A204.1 (cell line): ENCODE measurements around the gene DHRS12.

Experiments used
- FAIRE-seq: peaks from 2 replicates; lab custom pipeline; 2012; peaks lifted over from hg19 to GRCh38; lab: Jason Lieb, UNC

DHRS12 gene

DNA sequence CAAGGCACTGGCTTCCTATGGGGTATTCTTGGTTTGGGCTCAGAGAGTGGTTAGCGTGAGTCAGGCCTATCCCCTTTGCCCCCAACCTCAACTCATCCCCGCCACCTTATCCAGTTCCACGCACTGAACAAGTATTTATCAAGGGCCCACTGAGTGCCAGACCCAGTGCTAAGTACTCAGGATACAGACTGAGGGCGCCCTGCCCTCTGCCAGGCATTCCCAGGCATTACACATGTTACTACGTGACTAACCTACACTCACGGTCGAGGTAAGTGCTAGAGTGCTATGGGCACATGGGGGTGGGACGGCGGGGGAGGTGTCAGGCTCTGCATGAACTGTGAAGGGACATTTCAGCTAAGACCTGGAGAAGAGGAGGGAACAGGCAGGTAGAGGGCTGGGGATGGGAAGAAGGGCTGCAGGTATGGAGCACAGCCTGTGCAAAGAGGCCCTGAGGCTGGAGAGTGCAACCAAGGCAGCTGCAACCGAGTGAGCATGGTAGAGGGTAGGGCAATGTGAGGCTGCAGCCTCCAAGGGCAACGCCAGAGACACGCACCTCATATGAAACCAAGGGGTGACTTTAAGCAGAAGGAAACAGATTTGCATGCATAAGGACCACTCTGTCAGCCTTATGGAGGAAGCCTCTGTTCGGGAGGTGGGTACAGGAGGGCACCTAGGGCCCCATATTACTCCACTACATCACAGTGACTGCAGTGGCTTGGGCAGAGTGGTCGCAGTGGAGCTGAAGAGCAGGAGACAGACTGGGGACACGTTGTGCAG, 22.5 kb downstream of the DHRS12 start:
- FAIRE-seq, result no peak

DNA sequence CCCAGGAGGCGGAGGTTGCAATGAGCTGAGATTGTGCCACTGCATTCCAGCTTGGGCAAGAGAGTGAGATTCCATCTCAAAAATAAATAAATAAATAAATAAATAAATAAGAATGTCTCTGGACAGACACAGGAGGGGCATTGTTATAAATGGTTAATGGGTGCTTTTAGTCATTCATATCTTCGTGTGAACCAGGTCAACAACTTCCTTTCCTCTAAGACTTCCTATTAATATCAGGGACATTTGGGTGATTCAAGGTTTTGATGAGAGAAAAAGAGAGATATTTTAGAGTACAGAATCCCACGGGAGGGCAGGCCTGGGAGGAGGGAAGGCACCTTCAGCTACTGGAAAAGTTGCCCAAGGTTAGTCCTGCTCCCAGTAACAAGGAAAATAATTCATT, 23.9 kb downstream of the DHRS12 start:
- no peak for FAIRE-seq

DNA sequence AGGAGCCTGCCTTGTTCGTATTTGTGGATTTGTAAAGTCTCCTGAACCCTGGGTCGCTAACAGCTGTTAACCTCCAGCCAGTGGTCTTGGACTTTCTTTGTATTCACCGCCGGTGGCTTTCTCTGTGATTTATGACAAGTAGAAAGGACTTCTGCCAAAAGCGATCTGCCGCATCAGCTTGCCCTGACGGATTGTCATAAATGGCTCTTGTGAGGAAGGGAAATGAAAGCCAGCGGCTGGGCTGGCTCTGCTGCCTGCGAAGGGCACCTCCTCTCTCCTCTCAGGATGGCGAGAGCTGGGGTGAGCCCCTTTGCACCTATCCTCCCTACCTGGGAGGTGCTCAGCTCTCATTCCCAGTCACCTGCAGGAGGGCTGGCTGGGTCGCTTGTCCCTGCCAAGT, 25.6 kb downstream of the DHRS12 start:
- no peak for FAIRE-seq

DNA sequence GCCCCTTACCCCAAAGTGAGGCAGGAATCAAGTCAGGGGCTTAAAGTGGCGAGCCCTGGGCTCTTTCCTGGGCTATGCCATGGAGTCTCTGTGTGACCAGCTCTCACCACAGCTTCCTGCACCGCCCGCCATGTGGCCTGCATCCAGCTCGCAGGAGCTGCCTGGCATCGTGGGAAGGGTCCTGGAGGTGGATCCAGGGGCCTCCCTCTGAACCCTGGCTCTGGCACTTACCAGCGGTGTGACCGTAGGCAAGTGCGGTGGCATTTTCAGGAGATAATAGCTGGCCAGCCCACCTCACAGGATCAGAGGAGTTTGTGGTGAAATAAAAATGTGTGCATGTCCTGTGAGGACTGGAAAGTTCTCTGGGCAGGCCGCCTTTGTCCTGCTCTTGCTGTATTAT, 26.0 kb downstream of the DHRS12 start:
- FAIRE-seq, result no peak

DNA sequence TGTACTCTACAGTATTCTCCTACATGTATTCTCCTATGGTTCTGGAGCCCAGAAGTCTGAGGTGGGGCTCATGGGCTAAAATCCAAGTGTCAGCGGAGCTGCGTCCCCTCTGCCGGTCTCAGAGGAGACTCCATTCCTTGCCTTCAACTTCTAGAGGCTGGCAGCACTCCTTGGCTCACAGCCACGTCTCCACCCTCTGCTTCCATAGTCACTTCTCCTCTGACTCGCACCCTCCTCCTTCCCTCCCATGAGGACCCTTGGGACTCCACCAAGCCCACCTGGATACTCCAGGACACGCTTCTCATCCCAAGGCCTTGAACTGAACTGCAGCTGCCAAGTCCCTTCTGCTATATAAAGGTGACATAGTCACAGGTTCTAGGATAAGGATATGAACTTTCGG, 27.8 kb downstream of the DHRS12 start:
- FAIRE-seq, result no peak

DNA sequence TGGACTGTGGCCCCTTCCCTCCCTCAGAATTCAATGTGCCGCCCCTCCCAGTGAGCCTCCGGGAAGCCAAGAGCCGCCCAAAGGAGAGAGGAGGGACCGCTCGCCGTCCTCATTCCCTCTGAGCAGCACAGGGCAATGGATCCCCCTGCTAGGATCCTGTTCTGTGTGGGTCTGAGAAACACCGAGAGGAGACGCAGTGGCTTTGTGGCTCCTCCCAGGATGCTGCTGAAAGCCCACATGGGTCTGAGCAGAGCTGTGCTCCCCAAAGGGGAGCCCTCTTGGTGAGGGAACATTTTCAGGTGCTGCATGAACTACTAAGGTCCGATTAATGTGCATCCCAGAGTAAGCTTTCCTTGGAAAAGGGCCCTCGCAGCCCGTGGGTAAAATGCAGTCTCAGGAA, 30.4 kb downstream of the DHRS12 start:
- FAIRE-seq, result no peak

DNA sequence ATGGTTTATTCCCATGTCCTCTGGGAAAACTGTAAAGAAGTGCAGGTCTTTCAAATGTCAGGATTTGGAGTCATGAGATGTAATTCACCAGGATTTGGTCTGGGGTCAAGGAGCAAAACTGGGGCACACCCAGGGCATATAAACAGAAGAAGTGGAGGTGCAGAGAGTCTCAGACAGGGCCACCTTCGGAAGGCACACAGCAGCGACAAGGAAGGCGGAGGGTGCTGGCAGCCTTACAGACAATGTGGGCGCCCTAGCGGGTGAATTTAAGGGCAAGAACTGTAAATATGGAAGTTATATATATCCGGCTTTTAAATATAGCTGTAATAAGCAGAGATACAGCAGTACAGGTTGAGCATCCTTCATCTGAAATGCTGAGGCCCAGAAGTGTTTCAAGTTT, 31.2 kb downstream of the DHRS12 start:
- no peak for FAIRE-seq

DNA sequence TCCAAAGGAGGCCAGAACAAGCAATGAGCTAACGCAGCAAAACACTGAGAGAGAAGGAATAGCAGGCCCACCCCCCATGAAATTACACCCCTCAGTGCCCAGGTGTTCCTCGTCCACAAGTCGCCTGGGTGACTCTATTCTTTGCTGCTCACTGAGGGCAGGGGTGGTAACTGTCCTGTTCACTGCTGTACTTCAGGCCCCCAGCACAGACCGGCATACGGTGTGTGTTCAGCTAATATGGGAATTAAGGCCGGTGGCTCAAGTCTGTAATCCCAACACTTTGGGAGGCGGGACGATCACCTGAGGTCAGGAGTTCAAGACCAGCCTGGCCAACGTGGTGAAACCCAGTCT, 31.9 kb downstream of the DHRS12 start:
- FAIRE-seq, result no peak

DNA sequence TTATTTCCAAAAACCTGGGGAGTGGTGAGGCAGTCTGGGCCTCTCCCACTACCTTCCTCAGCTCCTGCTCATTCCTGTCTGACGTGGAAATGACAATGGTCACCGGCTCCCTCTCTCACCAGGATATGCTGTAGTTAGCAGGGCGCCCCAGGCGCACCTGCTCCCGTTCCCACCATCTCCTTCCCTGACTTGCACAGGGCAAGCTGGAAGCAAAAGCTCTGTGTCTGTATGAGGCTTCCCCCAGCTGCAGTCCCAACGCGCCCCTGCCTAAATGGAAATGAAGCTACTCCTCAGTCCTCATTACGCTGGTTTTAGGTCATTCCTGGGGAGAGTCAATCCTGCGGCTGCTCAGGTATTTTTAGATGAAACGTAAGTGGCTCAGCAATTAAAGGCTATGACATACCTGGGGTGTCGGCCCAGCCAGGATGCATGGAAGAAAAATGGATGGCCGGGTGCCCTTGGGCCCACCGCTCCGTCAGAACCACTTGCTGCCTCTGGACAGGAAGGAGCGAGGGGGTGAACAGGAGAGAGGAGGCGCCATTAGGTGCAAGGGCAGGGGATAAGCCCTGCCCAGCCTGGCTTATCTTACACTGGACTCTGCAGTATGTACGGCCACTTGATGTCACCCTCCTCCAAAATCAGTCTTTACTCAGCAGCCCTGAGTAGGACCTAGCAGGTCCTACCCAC, 32.4 kb downstream of the DHRS12 start:
- no peak for FAIRE-seq

DNA sequence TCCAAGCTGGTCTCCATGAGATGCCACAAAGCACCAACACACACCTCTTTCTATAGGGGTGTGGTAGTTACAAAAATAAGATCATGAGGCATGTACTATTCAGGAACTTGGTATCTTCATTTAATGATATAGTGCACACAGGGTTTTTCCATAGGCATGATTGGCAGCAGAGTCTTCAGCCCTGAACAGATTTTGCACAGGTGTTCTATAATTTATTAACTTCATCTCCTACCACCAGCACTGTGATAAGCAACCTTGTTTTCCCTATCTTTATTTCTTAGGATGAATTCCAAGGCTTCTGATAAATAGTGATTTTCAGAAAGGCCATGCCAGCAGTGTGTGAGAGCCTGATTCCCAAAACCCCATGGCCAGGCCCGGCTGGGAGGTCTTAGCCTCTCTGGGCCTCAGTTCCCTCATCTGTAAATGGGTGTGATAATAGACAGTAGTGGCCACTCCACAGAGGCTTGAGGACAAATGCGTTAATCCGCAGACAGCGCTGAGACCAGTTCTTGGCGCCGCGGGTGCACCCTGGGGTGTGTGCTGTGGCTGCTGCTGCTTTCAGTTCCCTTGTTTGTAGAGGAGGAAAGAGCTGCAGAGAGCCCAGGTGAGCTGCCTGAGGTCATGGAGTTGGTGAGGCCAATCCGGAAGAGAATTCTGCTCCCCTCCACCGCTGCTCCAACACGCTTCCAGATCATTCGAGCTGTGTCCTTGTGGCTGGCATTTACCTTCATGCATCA, 33.1 kb downstream of the DHRS12 start:
- no peak for FAIRE-seq

DNA sequence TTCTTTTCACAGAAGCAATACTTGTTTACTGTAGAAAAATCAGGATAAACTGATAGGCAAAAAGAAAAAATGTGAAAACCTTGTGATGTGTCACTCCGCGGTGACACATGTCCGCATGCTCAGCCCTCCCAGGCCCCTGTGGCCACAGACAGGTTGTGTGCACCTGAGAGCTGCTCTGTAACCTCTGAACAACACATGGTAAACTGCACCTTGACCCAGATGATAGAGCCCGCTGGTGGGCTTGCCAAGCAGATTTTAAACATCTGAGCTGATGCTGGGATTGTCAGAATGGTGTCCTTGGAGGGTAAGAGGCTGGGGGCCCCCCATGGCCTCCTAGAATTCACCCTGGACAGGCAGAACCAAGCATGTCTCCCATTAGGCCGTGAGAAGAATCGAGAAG, 33.8 kb downstream of the DHRS12 start:
- FAIRE-seq, result no peak

DNA sequence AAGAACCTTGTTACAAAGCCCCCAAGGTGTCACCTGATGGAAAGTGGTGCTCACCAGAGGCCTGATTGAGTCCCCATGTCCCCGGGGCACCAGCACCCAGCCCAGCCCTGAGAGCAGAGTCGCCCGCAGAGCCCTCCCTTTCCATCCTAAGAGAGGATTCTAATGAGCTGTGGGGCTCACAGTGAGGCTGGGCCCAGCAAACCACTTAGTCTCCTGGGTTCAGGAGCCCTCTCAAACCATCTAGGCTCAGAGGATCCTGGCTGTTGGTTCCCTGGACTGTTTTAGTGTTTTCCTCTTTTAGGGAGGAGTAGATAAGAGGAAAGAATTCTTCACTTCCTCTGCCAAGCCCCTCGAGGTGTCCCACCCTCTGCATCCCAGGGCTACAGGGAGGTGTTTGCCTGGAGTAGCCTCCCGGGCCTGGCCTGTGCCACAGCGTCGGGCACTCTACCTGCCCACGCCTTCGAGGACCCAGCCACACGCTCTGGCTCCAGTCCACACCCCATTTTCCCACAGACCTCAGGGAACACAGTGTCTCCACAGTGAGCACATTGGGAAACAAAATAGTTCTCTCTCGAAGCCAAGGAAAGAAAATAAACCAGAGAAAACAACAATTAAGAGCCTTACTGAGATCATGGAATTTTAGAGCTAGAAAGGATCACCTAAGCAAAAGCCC, 34.4 kb downstream of the DHRS12 start:
- FAIRE-seq, result no peak

DNA sequence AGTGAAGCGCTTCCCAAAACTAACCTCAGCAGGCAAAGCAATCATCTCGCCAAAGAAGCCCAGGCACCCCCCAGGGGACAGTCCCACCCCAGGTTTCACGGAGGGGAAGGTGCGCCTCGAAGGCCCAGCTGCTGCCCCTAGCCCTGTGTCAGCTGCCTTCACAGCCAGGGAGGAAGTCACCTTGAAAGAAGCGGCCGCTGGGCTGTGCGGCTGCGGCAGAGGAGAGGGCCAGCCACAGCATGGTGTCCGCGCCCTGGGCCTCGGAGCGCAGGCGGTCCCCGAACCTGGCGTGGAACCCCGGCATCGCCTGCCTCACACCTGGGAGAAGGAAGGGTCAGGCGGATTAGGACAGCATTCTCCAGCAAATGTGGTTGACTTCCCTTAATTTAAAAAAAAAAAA, 35.0 kb downstream of the DHRS12 start:
- FAIRE-seq, result no peak

DNA sequence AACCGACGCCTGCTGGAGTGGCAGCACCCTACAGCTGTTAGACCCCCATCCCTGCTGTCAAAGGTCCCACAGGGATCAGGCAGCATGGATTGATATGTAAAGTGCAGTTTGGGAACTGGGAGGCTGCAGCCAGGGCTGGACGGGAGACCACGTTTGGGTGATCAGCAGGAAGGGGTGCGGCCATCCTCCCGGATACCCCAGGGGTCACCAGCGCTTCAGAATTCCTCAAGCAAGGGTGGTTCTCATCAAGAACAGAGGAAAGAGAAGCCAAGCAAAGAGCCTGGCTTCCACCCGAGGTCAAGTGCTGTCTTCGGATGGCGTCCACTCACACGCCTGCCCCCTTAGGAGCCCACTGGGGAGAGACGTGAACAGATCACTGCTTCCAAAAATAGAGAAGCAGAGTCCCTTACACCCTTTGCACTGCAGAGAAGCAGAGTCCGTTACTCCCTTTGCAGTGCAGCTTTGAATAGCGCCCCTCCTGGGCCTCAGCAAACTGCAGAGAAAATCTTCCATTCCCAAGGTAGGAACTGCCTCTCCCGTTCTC, 35.5 kb downstream of the DHRS12 start:
- no peak for FAIRE-seq

DNA sequence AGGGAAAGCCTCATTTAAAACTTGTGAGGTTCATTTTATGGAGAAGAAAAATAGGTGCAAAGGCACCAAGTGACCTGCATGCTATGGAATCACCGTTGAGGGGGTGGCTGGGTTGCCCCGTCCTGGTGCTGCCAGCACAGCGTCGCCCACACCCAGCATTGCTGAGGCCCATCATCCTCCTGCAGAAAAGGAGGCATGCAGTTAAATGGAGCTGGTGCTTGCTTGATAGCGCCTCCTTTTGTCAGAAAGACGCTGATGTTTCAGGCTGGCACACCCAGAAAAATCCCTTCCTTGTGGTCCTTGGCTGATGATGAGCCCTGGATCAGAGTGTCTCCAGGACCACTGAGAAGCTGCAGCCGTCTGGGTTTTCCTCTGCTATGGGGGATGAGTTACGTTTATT, 36.9 kb downstream of the DHRS12 start:
- no peak for FAIRE-seq

DNA sequence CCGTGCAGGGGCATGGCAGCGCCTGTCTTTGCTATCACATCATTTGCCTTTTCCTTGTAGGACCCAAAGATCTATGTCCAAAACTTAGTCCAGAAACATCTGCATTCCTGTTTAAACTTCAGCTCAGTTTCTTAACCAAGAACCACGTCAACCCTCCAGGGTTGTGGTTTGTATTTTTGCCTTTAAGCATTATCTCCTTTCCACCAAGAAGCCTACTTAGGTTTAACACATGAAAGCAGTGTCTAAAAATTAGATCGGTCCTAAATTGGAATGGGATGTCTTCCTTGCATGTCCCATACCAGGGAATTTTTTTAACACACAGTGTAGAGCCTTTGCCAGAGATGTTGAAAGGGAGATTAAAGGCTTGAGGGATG, 38.8 kb downstream of the DHRS12 start:
- FAIRE-seq, result no peak

DNA sequence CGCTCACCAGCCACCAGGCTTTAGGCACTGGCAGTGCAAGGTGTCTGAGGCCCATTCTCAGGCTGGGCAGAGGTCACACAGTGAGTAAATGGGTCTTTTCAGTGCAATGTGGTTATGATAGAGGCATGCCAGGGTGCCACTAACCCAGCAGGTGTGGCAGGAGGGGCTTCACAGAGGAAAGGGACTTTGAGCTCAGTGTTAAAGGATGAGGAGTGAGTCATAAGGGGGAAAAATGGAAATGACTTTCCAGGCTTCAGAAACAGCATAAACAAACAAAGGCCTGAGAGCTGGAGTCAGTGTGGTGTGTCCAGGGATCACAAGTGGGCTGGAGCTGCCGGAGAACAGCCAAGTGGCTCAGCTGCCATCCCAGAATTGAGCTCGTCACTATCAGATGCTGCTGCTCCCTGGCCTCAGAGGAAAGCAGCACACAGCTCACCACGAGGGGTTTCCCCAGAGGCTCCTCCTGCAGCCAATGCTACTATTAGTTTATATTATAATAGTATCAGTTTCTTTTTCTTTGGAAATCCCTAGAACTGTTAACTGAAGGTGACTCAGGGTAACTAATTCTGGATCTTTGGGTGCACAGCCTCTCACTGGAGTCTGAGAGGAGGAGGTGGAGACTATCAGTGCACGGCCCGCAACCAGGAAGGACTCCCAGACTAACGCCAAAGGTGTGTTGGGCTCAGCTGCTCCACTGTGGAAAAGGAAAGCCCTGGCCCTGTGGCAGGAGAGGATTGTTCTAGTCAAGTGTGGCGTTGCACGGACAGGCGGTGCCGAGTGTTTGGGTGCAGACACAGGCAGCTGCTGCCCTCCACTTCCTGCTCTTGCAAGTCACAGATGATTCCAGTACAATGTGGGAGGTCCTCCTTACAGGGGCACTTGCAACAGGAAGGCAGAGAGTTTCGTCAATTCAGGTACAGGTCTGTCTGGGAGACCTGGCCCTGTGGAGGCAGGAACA, 39.5 kb downstream of the DHRS12 start:
- no peak for FAIRE-seq

DNA sequence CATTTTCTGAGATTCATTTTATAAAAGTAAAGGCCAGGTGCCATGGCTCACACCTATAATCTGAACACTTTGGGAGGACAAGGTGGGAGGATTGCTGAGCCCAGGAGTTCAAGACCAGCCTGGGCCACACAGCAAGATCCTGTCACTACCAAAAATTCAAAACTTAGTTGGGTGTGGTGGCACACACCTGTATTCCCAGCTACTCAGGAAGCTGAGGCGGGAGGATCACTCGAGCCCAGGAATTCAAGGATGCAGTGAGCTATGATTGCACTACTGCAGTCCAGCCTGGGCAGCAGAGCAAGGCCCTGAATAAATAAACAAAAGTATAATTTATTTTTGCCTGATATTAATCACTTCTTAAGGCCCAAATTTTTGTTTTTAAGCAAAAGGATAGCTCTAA, 40.5 kb downstream of the DHRS12 start:
- FAIRE-seq, result no peak

DNA sequence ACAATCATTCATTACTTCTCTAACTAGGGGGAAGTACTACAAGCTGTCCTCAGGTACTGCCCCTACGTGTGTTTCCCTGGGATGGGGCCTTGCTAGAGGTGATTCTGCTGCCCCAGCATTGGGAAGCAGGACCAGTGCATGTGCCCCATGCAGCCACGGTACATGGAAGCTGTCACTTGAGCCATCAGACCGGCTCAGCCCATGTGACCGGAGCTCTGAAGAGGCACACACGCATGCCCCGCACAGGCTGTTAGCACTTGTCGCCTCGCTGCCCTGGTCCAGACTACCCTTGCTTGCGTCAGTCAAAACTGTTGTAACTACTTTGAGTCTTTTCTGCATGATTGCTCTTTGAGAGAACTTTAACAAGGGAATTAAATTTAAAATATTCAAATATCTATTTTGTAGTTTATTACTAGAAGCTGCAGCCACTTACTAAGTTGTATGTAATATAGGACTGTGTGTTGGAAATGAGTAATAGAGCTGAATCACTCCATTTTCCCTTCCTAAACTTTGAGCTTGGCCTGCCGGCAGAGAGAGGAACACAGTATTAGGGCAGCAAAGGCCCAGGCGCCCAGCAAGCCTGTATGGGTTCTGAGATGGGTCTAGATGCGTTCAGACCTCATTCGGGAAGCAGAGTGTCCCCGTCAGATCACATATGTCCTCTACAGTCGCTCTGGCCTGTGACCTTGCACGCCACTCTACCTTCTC, 42.2 kb downstream of the DHRS12 start:
- no peak for FAIRE-seq

DNA sequence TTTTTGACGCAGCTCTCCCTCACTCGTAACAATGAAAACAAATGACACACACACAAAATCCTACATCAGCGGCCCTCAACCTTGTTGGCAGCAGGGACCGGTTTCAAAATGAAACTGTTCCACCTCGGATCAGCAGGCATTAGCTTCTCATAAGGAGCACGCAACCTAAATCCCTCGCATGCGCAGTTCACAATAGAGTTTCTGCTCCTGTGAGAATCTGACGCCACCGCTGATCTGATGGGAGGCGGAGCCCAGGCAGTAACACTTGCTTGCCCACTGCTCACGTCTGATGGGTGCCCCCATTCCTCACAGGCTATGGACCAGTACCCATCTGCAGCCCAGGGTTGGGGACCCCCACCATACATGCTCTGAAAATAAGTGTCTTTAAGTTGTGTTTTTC, 43.4 kb downstream of the DHRS12 start:
- no peak for FAIRE-seq

DNA sequence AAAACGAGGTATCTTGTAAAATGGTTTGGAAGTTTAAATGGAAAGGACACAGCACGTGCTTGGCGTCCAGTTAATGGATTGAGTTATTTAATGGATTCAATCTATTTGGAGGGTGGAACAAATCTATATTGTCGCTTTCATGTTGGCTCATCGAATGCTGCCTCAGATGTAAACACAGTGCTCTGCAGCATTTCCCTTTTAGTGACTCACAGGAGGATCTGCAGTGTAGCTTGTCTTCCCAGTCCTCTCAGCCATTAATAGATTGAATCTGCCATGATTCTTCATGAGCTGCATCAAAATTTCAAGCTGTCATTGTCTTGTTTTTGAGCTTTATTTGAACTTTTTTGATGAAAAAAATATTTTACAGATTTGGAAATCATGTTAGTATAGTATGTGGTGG, 44.7 kb downstream of the DHRS12 start:
- no peak for FAIRE-seq
